B cell (primary cell): ENCODE data around the gene RAB17.

ENCODE experiments used
- CTCF ChIP-seq: fragments of 200-600 bp; IDR thresholded peaks from one replicate; pipeline ENCODE4 v1.8.0; 2022; ENCODE audit warnings: antibody characterized with exemption, mild to moderate bottlenecking
- EZH2 ChIP-seq: IDR thresholded peaks from 2 replicates; pipeline ENCODE4 v1.6.1; 2012; ENCODE audit warnings: borderline replicate concordance, low read depth, mild to moderate bottlenecking, moderate library complexity, low read length; ENCODE audit not compliant: insufficient read depth, poor library complexity, severe bottlenecking

GRCh38 chr2:237573721-237574415 is 16.7 kb downstream of the RAB17 start:
- TF ChIP-seq CTCF (no peak), EZH2 (no peak)
